Heart left ventricle (tissue), 16 donors: ENCODE measurements around the gene GABRA6. TPM values are rescaled to one million over a fixed set of nuclear protein-coding genes. Genes with fewer than 3 reads are reported as not detected.

ENCODE experiments used
- ATAC-seq, 4 donors: fragments of 200-7000 bp; cut with Tn5 transposase; one replicate each; pipeline ENCODE4 v1.9.1; 2020 to 2022; ENCODE audit warnings: moderate library complexity in 4 of 4, mild to moderate bottlenecking in 3 of 4, moderate number of reproducible peaks in 1 of 4
- DNase-seq, 5 donors: peaks; one replicate each; pipeline ENCODE4 v3.0.0-alpha.2; 2020
- H3K27ac ChIP-seq, 12 donors: fragments of 200-600 bp; sonication (generic) in 4 of 12; one replicate each; pipeline versions ENCODE4 v1.5.0 to v1.8.0; 2016 to 2022; ENCODE audit warnings: mild to moderate bottlenecking in 2 of 12
- H3K27me3 ChIP-seq, 9 donors: fragments of 200-600 bp; sonication (generic) in 2 of 9; one replicate each; pipeline versions ENCODE4 v1.5.1 to v1.8.0; 2016 to 2022; ENCODE audit warnings: mild to moderate bottlenecking in 3 of 9
- H3K36me3 ChIP-seq, 9 donors: fragments of 200-600 bp; sonication (generic) in 2 of 9; one replicate each; pipeline versions ENCODE4 v1.5.0 to v1.8.0; 2018 to 2022; ENCODE audit warnings: mild to moderate bottlenecking in 2 of 9
- H3K4me1 ChIP-seq, 12 donors: fragments of 200-600 bp; sonication (generic) in 4 of 12; one replicate each; pipeline versions ENCODE4 v1.5.0 to v1.8.0; 2016 to 2022; ENCODE audit warnings: mild to moderate bottlenecking in 3 of 12
- H3K4me3 ChIP-seq, 12 donors: fragments of 200-600 bp; sonication (generic) in 4 of 12; one replicate each; pipeline versions ENCODE4 v1.5.0 to v1.8.0; 2017 to 2022; ENCODE audit warnings: mild to moderate bottlenecking in 9 of 12, moderate library complexity in 4 of 12
- H3K9me3 ChIP-seq, 12 donors: fragments of 200-600 bp; sonication (generic) in 4 of 12; one replicate each; pipeline versions ENCODE4 v1.5.0 to v1.8.0; 2016 to 2022; ENCODE audit warnings: mild to moderate bottlenecking in 1 of 12
- POLR2A ChIP-seq, 2 donors: fragments of 450-650 bp; IDR thresholded peaks; one replicate each; pipeline ENCODE4 v1.6.1; 2017; ENCODE audit warnings: antibody characterized with exemption in 2 of 2, mild to moderate bottlenecking in 2 of 2, moderate library complexity in 2 of 2
- WGBS, 4 donors: extraction: QIAGEN DNeasy Blood & Tissue Kit in 2 of 4; methylation state at CpG; one replicate each; pipeline versions ENCODE4 v1.1.5 to v1.1.7; 2013 to 2018; 5-methylcytosine and 5-hydroxymethylcytosine counted together
- intact Hi-C, 10 donors: fragments of 100-400 bp; cut with DNase I; formaldehyde crosslinking; loops; one replicate each; pipeline versions ENCODE4 v1.11.1 to v1.14.2; 2022
- polyA plus RNA-seq, 2 donors: library from polyadenylated mRNA; stranded (reverse); fragments of 200-250 nt; gene quantifications; one replicate each; pipeline ENCODE4 v1.2.3, GENCODE V29; 2013
- total RNA-seq, 9 donors: library from RNA; depleted of rRNA in 2 of 9; stranded (reverse); fragments of >200 nt in 2 of 9; fragmentation: NEBNext Ultra II Directional in 3 of 9; extraction: Animal tissue kit (Norgen Biotek cat#: 25700) in 3 of 9; gene quantifications; one replicate each; pipeline versions ENCODE4 v1.1.0 to v1.2.4, GENCODE V29; 2016 to 2023
- TF ChIP-seq, protein P1 (sequence below), 12 donors: fragments of 200-600 bp; sonication (generic) in 4 of 12; IDR thresholded peaks; one replicate each; pipeline versions ENCODE4 v1.5.0 to v1.8.0; 2018 to 2022; ENCODE audit warnings: antibody characterized with exemption in 12 of 12, mild to moderate bottlenecking in 5 of 12
- donor health status: ischemic (EF 13 %, LVEDD 7.1; RV severe dilation, severe dysfunction).
- donor health status: healthy with polysubstance abuse.
- donor health status: DM: no; HTN: yes; CAD: no.
- donor health status: DM: no; HTN: no; CAD: no.
- donor health status: ischemic (EF 25% LVEDD 6.9; RV normal size, moderate dysfunction).
- donor health status: ischemic (EF 25% LVEDD 5.7; RV mildly dilated, moderate dysfunction).
- donor health status: healthy.
- donor health status: DM: yes; HTN: yes; CAD: no.
- donor health status: ischemic (EF 35%, LVEDD 5.7; RV mildly dilated, moderate dysfunction).
- donor health status: nonischemic (EF 11% LVEDD 7.7; RV severe dilation, severe dysfunction).
- donor health status: DM: yes; HTN: yes; CAD: no.
- donor health status: PGD.
- donor health status: ischemic (EF 29% LVEDD 5.4; RV normal size, mild dysfunction).
- donor health status: nonischemic (EF 23%, LVEDD 6.1; RV moderate dilation, normal function).

Gene GABRA6
- total and polyA plus RNA-seq, 11 donors, result not detected

DNA sequence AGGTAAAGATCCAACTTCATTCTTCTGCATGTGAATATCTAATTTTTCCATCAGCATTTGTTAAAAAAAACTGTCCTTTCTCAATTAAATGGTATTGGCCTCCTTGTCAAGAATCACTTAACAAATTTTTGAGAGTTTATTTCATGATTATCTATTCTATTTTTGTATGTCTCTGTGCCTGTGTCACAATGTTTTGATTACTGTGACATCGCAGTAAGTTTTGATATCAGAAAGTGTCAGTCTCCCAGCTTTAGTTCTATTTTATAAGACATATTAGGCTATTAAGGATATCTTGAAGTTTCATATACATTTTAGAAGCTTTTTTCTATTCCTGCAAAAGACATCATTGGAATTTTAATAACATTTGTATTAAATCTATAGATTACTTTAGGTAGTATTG is 33.6 kb downstream of the GABRA6 start:
- intact Hi-C loops, result no loop called here
- Histone ChIP-seq H3K4me1 (no peaks in the 10 kb centered on the region), H3K27me3 (no peaks in the 10 kb centered on the region), H3K4me3 (no peak overlapping the region), H3K27ac (no peak overlapping the region), H3K9me3 (peaks cover 0 to 6% (median 0%) of the 10 kb centered on the region in 12 donors), H3K36me3 (no peaks in the 10 kb centered on the region)
- ATAC-seq (no peak), DNase-seq (no peak)
- WGBS, 4 donors, result 81 to 93% (median 85%) methylated on average over 1 of the region's 1 CpG
- TF ChIP-seq, protein P1, sequence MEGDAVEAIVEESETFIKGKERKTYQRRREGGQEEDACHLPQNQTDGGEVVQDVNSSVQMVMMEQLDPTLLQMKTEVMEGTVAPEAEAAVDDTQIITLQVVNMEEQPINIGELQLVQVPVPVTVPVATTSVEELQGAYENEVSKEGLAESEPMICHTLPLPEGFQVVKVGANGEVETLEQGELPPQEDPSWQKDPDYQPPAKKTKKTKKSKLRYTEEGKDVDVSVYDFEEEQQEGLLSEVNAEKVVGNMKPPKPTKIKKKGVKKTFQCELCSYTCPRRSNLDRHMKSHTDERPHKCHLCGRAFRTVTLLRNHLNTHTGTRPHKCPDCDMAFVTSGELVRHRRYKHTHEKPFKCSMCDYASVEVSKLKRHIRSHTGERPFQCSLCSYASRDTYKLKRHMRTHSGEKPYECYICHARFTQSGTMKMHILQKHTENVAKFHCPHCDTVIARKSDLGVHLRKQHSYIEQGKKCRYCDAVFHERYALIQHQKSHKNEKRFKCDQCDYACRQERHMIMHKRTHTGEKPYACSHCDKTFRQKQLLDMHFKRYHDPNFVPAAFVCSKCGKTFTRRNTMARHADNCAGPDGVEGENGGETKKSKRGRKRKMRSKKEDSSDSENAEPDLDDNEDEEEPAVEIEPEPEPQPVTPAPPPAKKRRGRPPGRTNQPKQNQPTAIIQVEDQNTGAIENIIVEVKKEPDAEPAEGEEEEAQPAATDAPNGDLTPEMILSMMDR (IDR thresholded peaks at IDR 0.05), result no peak
- no peak for TF ChIP-seq POLR2A (IDR thresholded peaks at IDR 0.05)

DNA sequence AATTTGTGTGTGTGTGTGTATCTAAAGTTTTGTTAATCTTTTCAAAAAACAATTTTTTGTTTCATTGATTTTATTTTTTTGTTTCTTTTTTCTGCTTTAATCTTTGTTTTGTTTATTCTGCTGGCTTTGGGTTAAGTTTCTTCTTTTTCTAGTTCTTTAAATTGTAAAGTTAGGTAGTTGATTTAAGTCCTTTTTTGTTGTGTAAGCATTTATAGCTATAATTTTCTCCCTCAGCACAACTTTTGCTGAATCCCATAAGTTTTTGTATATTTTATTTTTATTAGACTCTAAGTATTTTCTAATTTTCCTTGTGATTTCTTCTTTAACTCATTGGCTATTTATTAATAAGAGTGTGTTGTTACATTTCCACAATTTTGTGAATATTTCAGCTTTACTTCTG is 34.9 kb downstream of the GABRA6 start:
- no peak for DNase-seq
- TF ChIP-seq, protein P1 (IDR thresholded peaks at IDR 0.05), result no peak
- TF ChIP-seq POLR2A (IDR thresholded peaks at IDR 0.05), result no peak
- no peak for ATAC-seq
- Histone ChIP-seq H3K9me3 (peaks cover 0 to 6% (median 0%) of the 10 kb centered on the region in 12 donors), H3K27me3 (no peaks in the 10 kb centered on the region), H3K27ac (no peak overlapping the region), H3K4me3 (no peak overlapping the region), H3K4me1 (no peaks in the 10 kb centered on the region), H3K36me3 (no peaks in the 10 kb centered on the region)
- intact Hi-C loops, result no loop called here

DNA sequence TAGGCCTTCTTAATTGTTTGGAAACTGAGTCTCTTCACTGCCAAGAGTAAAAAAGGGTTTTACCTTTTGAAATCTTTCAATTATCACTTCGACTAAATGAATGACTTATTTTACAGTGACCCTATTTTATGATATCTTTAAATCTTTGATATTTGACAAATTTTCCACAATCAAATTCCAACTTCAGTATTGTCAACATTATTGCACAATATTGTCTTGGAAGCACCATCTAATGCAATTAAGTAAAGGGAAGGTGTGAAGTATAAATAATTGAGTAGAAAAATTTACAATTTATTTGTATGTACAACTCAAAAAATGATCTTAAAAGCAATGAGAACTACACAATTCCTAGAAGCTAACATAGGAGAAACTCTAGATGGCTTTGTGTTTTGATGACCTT is 49.2 kb downstream of the GABRA6 start:
- intact Hi-C loops, result no loop called here
- 66 to 70% (median 68%) methylated on average over 1 of the region's 1 CpG for WGBS, 4 donors

DNA sequence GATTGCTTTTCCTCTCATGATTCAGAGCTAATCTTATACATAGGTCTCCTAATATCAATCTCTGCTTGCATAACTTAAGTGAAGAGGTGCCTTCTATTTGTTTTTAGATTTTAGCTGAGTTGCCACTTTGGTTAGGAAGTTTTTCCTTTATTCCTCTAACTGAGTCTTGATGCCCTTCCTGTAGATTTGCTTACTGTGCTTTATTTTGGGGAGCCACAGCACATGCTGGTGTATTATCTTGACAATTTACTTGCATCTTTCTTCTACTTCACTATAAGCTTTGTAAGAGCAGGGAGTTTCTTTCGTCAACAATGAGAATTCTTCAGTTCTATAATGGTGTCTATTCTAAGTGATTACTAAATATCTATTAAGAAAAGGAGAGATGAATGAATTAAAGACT is 54.9 kb downstream of the GABRA6 start:
- H3K27ac ChIP-seq, result no peak overlapping the region
- ATAC-seq (no peak), DNase-seq (no peak)
- H3K36me3 ChIP-seq, result no peaks in the 10 kb centered on the region
- no peak for TF ChIP-seq POLR2A (IDR thresholded peaks at IDR 0.05)
- TF ChIP-seq, protein P1 (IDR thresholded peaks at IDR 0.05), result no peak
- H3K9me3 ChIP-seq, result peaks cover 0 to 12% (median 0%) of the 10 kb centered on the region in 12 donors
- 74 to 92% (median 81%) methylated on average over 1 of the region's 1 CpG for WGBS, 4 donors
- no peaks in the 10 kb centered on the region for H3K27me3 ChIP-seq
- H3K4me3 ChIP-seq, result no peak overlapping the region
- H3K4me1 ChIP-seq, result no peaks in the 10 kb centered on the region
- intact Hi-C loops, result no loop called here

More for the DNA sequence above, 49.2 kb downstream of the GABRA6 start:
- no peak overlapping the region for H3K4me3 ChIP-seq
- no peaks in the 10 kb centered on the region for H3K4me1 ChIP-seq
- DNase-seq (no peak), ATAC-seq (no peak)
- no peaks in the 10 kb centered on the region for H3K36me3 ChIP-seq
- H3K27me3 ChIP-seq, result no peaks in the 10 kb centered on the region
- TF ChIP-seq, protein P1 (IDR thresholded peaks at IDR 0.05), result no peak
- no peak for TF ChIP-seq POLR2A (IDR thresholded peaks at IDR 0.05)
- H3K9me3 ChIP-seq, result peaks cover 0 to 3% (median 0%) of the 10 kb centered on the region in 12 donors
- no peak overlapping the region for H3K27ac ChIP-seq
